GM10847 (cell line): Measurements from ENCODE around the gene ERBB4.

Experiments
- POLR2A ChIP-seq: IDR thresholded peaks from 2 replicates; pipeline ENCODE4 v1.6.1; 2011; ENCODE audit not compliant: insufficient read length; ENCODE audit errors: extremely low read depth

Gene ERBB4

GRCh38 chr2:211990335-211990734 is 548.3 kb downstream of the ERBB4 start:
- no peak for TF ChIP-seq POLR2A

- no peak for TF ChIP-seq POLR2A
These were observed 552.3 kb downstream of the ERBB4 start for GRCh38 chr2:211986313-211986712.

DNA sequence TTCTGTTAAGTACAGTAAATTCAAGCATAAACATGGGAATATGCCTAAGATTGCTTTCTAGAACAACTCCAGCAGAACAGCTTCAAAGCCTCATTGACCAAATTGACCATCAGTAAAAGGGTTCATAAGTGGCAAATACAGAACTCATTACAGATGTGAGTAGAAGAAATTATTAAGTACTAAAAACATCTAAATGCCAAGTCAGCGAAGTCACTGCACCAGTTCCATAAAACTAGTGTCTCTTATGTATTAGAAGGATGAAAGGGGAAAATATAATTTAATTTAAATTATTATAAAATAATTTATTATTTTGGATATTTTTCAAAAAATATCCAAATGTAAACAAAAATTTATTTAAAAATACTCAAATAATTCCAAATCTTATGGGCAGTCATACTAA is 553.2 kb downstream of the ERBB4 start:
- TF ChIP-seq POLR2A = no peak

- no peak for TF ChIP-seq POLR2A
These were observed 556.4 kb downstream of the ERBB4 start for GRCh38 chr2:211982162-211982561.

- TF ChIP-seq POLR2A = no peak
These were observed 557.2 kb downstream of the ERBB4 start for GRCh38 chr2:211981451-211981850.

- TF ChIP-seq POLR2A = no peak
These were observed 562.5 kb downstream of the ERBB4 start for GRCh38 chr2:211976076-211976475.

DNA sequence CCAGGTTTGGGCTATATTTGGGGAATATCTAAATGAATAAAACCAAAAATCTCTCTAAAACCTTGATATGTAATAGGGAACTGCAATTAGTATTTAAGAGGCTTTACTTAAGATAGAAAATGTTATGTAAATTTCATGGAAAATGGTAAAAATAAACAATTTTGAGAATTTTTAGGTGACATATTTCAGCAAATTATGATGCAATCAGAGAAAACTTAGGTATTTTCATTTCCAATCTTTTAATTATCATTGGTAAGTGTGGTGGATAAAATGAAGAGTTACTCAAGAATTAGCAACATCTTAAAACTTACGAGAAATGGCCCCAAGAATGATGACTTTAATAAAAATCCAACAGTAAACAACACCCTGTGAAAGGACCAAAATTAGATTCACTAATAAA is 571.4 kb downstream of the ERBB4 start:
- TF ChIP-seq POLR2A = no peak

DNA sequence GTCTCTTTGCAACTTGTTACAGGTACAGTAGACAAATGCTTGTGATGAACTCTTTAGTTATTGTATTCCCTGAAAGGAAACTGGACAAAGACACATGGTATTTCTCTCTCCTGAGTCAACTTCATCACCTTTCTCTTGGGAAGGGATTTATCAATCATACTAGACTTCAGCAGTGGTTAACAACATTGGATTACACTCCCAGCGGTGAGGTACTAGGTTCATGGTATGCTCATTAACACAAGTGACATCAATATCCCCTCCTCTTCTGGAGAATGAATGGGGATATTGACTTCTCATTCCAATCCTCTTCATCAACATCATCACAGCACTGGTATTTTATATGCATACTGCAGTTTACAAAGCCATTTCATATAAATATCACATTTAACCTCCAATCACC is 574.6 kb downstream of the ERBB4 start:
- no peak for TF ChIP-seq POLR2A

GRCh38 chr2:211957799-211958198 is 580.8 kb downstream of the ERBB4 start:
- TF ChIP-seq POLR2A = no peak

GRCh38 chr2:211955648-211956047 is 583.0 kb downstream of the ERBB4 start:
- no peak for TF ChIP-seq POLR2A

GRCh38 chr2:211948932-211949331 is 589.7 kb downstream of the ERBB4 start:
- TF ChIP-seq POLR2A = no peak

DNA sequence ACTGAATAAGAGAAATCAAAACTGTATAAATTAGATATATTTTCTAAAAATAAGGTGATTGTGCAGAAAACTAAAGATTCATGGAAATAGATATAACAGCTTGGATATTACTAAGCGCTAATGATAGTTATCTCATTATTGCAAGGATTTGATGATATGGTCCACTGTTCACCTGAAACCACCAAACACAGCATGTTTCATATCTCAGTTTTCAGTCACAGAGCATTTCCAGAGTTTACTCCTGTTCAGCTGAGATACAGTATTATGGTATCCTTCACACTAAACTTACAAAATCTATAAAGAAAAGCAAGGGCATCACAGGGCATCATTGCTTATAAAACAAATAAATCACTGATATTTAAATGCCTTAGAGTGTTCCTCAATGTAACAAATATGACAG is 591.6 kb downstream of the ERBB4 start:
- TF ChIP-seq POLR2A = no peak

GRCh38 chr2:211944572-211944971 is 594.0 kb downstream of the ERBB4 start:
- TF ChIP-seq POLR2A = no peak

DNA sequence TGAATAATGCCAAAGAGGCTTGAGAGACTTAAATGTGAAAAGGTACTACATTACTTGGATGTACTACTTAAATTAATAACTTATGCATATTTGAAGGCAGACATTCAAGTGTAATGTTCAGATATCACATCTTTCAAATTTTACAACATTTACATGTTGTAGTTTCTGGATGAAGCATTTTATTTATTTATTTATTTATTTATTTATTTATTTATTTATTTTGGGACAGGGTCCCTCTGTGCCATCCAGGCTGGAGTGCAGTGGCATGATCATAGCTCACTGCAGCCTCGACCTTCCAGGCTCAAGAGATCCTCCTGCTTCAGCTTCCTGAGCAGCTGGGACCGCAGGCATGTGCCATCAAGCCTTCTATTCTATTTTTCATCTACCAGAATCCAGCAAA is 596.4 kb downstream of the ERBB4 start:
- no peak for TF ChIP-seq POLR2A

GRCh38 chr2:211941216-211941747 is 597.3 kb downstream of the ERBB4 start:
- TF ChIP-seq POLR2A = no peak

GRCh38 chr2:211939177-211939576 is 599.4 kb downstream of the ERBB4 start:
- no peak for TF ChIP-seq POLR2A

GRCh38 chr2:211934811-211935210 is 603.8 kb downstream of the ERBB4 start:
- no peak for TF ChIP-seq POLR2A

- no peak for TF ChIP-seq POLR2A
These were observed 607.3 kb downstream of the ERBB4 start for GRCh38 chr2:211931314-211931713.
